CD14-positive monocyte (primary cell): ENCODE data around the gene ZC3H6. TPM values are rescaled to one million over a fixed set of nuclear protein-coding genes. Genes with fewer than 3 reads are reported as not detected.

ENCODE experiments used
- DNase-seq, 3 donors: peaks; one replicate each; pipeline ENCODE4 v3.0.0-alpha.2; 2011 to 2022
- H2AFZ ChIP-seq: 2 replicates; pipeline ENCODE4 v1.6.0; 2012; ENCODE audit warnings: mild to moderate bottlenecking, low read depth, low read length, inconsistent platforms; ENCODE audit not compliant: insufficient read depth, poor library complexity, severe bottlenecking
- H3K27ac ChIP-seq, 2 donors: 1 replicate in 1 of 2; 2 replicates in 1 of 2; pipeline ENCODE4 v1.5.1; 2012 to 2013; ENCODE audit warnings: low read length in 2 of 2, control low read depth in 1 of 2, inconsistent platforms in 1 of 2, low read depth in 1 of 2, mild to moderate bottlenecking in 1 of 2
- H3K27me3 ChIP-seq, 2 donors: one replicate each; pipeline versions ENCODE4 v1.6.0 to v1.6.1; 2011 to 2013; ENCODE audit warnings: low read length in 2 of 2; ENCODE audit not compliant: control insufficient read depth in 2 of 2, insufficient read depth in 2 of 2
- H3K36me3 ChIP-seq, 2 donors: replicated peaks in 1 of 2; 1 replicate in 1 of 2; 2 replicates in 1 of 2; pipeline versions ENCODE4 v1.5.1 to v1.6.1; 2012 to 2013; ENCODE audit warnings: low read length in 2 of 2, control low read depth in 1 of 2, inconsistent platforms in 1 of 2, mild to moderate bottlenecking in 1 of 2; ENCODE audit not compliant: insufficient read depth in 2 of 2, control insufficient read depth in 1 of 2
- H3K4me1 ChIP-seq, 2 donors: 1 replicate in 1 of 2; 2 replicates in 1 of 2; pipeline versions ENCODE4 v1.5.1 to v1.6.1; 2012 to 2013; ENCODE audit warnings: low read length in 2 of 2, control low read depth in 1 of 2, inconsistent platforms in 1 of 2, mild to moderate bottlenecking in 1 of 2, moderate library complexity in 1 of 2; ENCODE audit not compliant: insufficient read depth in 2 of 2, control insufficient read depth in 1 of 2
- H3K4me2 ChIP-seq: replicated peaks from 2 replicates; pipeline ENCODE3; 2012; ENCODE audit warnings: low read length, moderate library complexity, mild to moderate bottlenecking; ENCODE audit not compliant: poor library complexity, severe bottlenecking; ENCODE audit errors: extremely low read depth
- H3K4me3 ChIP-seq, 3 experiments: fragments of 200-600 bp in 1 of 3; sonication (generic) in 1 of 3; replicated peaks in 1 of 3; 1 replicate in 2 of 3; 2 replicates in 1 of 3; pipeline ENCODE4 v1.5.1; 2011 to 2013; ENCODE audit warnings: low read length in 3 of 3, mild to moderate bottlenecking in 3 of 3, control low read depth in 2 of 3, low read depth in 2 of 3, inconsistent platforms in 1 of 3, moderate library complexity in 1 of 3
- H3K79me2 ChIP-seq: 2 replicates; pipeline ENCODE4 v1.6.0; 2012; ENCODE audit warnings: mild to moderate bottlenecking, control low read depth, inconsistent platforms, low read length, moderate library complexity; ENCODE audit not compliant: insufficient read depth
- H3K9ac ChIP-seq: 2 replicates; pipeline ENCODE4 v1.6.0; 2017; ENCODE audit warnings: low read length, mild to moderate bottlenecking; ENCODE audit not compliant: insufficient read depth, poor library complexity, severe bottlenecking
- H3K9me3 ChIP-seq, 2 donors: replicated peaks in 1 of 2; 1 replicate in 1 of 2; 2 replicates in 1 of 2; pipeline versions ENCODE4 v1.5.1 to v1.6.1; 2012 to 2013; ENCODE audit warnings: low read length in 2 of 2, control low read depth in 1 of 2; ENCODE audit not compliant: control insufficient read depth in 1 of 2, insufficient read depth in 1 of 2
- H4K20me1 ChIP-seq: 2 replicates; pipeline ENCODE4 v1.6.0; 2012; ENCODE audit warnings: mild to moderate bottlenecking, low read length, control low read depth, moderate library complexity; ENCODE audit not compliant: insufficient read depth
- H3K27ac Mint-ChIP-seq, 7 donors: one replicate each; pipeline ENCODE4 v1.8.0; 2020; ENCODE audit warnings: mild to moderate bottlenecking in 7 of 7, mixed read lengths in 7 of 7, moderate library complexity in 6 of 7, inconsistent platforms in 2 of 7
- H3K27me3 Mint-ChIP-seq, 3 donors: one replicate each; pipeline ENCODE4 v1.8.0; 2021 to 2022; ENCODE audit warnings: low read depth in 3 of 3, mild to moderate bottlenecking in 3 of 3, mixed read lengths in 3 of 3, moderate library complexity in 3 of 3, inconsistent platforms in 1 of 3
- H3K36me3 Mint-ChIP-seq, 2 donors: one replicate each; pipeline ENCODE4 v1.8.0; 2020; ENCODE audit warnings: mixed read lengths in 2 of 2, inconsistent platforms in 1 of 2, mild to moderate bottlenecking in 1 of 2
- H3K4me1 Mint-ChIP-seq: one replicate; pipeline ENCODE4 v1.8.0; 2020; ENCODE audit warnings: mild to moderate bottlenecking, mixed read lengths
- H3K4me3 Mint-ChIP-seq, 2 donors: one replicate each; pipeline ENCODE4 v1.8.0; 2020; ENCODE audit warnings: mild to moderate bottlenecking in 2 of 2, mixed read lengths in 2 of 2, moderate library complexity in 1 of 2
- H3K9me3 Mint-ChIP-seq, 7 donors: one replicate each; pipeline ENCODE4 v1.8.0; 2020 to 2022; ENCODE audit warnings: mixed read lengths in 7 of 7, mild to moderate bottlenecking in 6 of 7, moderate library complexity in 6 of 7, inconsistent platforms in 2 of 7
- CTCF ChIP-seq: fragments of 200-600 bp; IDR thresholded peaks from one replicate; pipeline ENCODE4 v1.8.0; 2022; ENCODE audit warnings: antibody characterized with exemption, mild to moderate bottlenecking
- WGBS: methylation state at CpG from one replicate; pipeline ENCODE4 v1.1.5; 2013; ENCODE audit warnings: missing lambda C conversion rate; ENCODE audit not compliant: insufficient coverage; 5-methylcytosine and 5-hydroxymethylcytosine counted together
- intact Hi-C, 2 donors: fragments of 100-400 bp; cut with micrococcal nuclease; formaldehyde crosslinking; loops; one replicate each; pipeline versions ENCODE4 v1.15.0 to v1.15.1; 2023
- polyA plus RNA-seq, 3 donors: library from polyadenylated mRNA; depleted of rRNA in 1 of 3; unstranded in 2 of 3; stranded (reverse) in 1 of 3; fragments of 300-500 nt in 2 of 3; fragments of >200 nt in 1 of 3; fragmentation: Illumina TruSeq in 2 of 3; gene quantifications; 1 replicate in 2 of 3; 2 replicates in 1 of 3; pipeline ENCODE4 v1.2.3, GENCODE V29; 2012 to 2021

ZC3H6 gene
- polyA plus RNA-seq, 3 donors, result 2.1 to 2.5 (median 2.4) TPM

- H3K36me3 ChIP-seq, result peaks cover 33 to 60% of the 10 kb centered on the region in 2 donors
- peaks cover 46% of the 10 kb centered on the region in 2 donors for H3K36me3 Mint-ChIP-seq
- no peaks in the 10 kb centered on the region for H3K27me3 ChIP-seq
- H2AFZ ChIP-seq, result no peak overlapping the region
- H3K79me2 ChIP-seq, result no peaks in the 10 kb centered on the region
- H3K27ac ChIP-seq, result no peak overlapping the region
- H3K4me1 Mint-ChIP-seq, result no peaks in the 10 kb centered on the region
- H3K4me2 ChIP-seq, result no peak overlapping the region
- no peaks in the 10 kb centered on the region for H4K20me1 ChIP-seq
- no peak for DNase-seq
- no peaks in the 10 kb centered on the region for H3K9me3 ChIP-seq
- intact Hi-C loops, result no loop called here
- H3K27ac Mint-ChIP-seq, result no peak overlapping the region
- no peak for TF ChIP-seq CTCF
- H3K4me3 Mint-ChIP-seq, result no peak overlapping the region
- H3K27me3 Mint-ChIP-seq, result no peaks in the 10 kb centered on the region
- H3K9me3 Mint-ChIP-seq, result no peaks in the 10 kb centered on the region
- no peaks in the 10 kb centered on the region for H3K4me1 ChIP-seq
- no peak overlapping the region for H3K4me3 ChIP-seq
- no peak overlapping the region for H3K9ac ChIP-seq
Measured at GRCh38 chr2:112311932-112312331, 36.5 kb downstream of the ZC3H6 start.

GRCh38 chr2:112312821-112313220 is 37.4 kb downstream of the ZC3H6 start:
- Histone ChIP-seq H3K9me3 (no peaks in the 10 kb centered on the region), H3K4me3 (no peak overlapping the region), H3K27ac (no peak overlapping the region), H2AFZ (no peak overlapping the region), H3K27me3 (no peaks in the 10 kb centered on the region), H3K36me3 (peaks cover 30 to 59% of the 10 kb centered on the region in 2 donors), H3K9ac (no peak overlapping the region), H3K4me1 (no peaks in the 10 kb centered on the region), H3K4me2 (no peak overlapping the region), H4K20me1 (no peaks in the 10 kb centered on the region), H3K79me2 (no peaks in the 10 kb centered on the region)
- intact Hi-C loops, result no loop called here
- Mint-ChIP-seq H3K9me3 (no peaks in the 10 kb centered on the region), H3K4me3 (no peak overlapping the region), H3K27me3 (no peaks in the 10 kb centered on the region), H3K36me3 (peaks cover 40 to 44% of the 10 kb centered on the region in 2 donors), H3K27ac (no peak overlapping the region), H3K4me1 (no peaks in the 10 kb centered on the region)
- no peak for DNase-seq
- WGBS, result no CpG with 5 or more reads among the region's 2 CpGs
- no peak for TF ChIP-seq CTCF
